Calu3 (cell line): ENCODE measurements around the gene MACROD2. TPM values are rescaled to one million over a fixed set of nuclear protein-coding genes. Genes with fewer than 3 reads are reported as not detected.

Experiments
- BruUV-seq: library from RNA; stranded (reverse); fragments of 400-500 nt; replicated peaks from 2 replicates; lab custom pipeline; 2021; lab: Mats Ljungman, UMichigan
- CTCF ChIA-PET: fragments of 300-600 bp; sonication (Branson Sonifier 250); formaldehyde crosslinking; loops from one replicate; lab custom pipeline; 2022; ENCODE audit warnings: antibody characterized with exemption; lab: Charles Lee
- DNase-seq: peaks from one replicate; pipeline ENCODE4 v3.0.0; 2022
- H3K27ac Mint-ChIP-seq: one replicate; pipeline ENCODE4 v1.8.0; 2022; ENCODE audit warnings: mixed read lengths; ENCODE audit not compliant: unreplicated experiment
- H3K27me3 Mint-ChIP-seq: one replicate; pipeline ENCODE4 v1.8.0; 2022; ENCODE audit warnings: mixed read lengths; ENCODE audit not compliant: unreplicated experiment
- H3K36me3 Mint-ChIP-seq: one replicate; pipeline ENCODE4 v1.8.0; 2022; ENCODE audit warnings: mild to moderate bottlenecking, moderate library complexity, mixed read lengths; ENCODE audit not compliant: insufficient read depth, unreplicated experiment
- H3K4me1 Mint-ChIP-seq: one replicate; pipeline ENCODE4 v1.8.0; 2022; ENCODE audit warnings: mild to moderate bottlenecking, low read depth, mixed read lengths; ENCODE audit not compliant: unreplicated experiment
- H3K4me3 Mint-ChIP-seq: one replicate; pipeline ENCODE4 v1.8.0; 2022; ENCODE audit warnings: mild to moderate bottlenecking, low read depth, moderate library complexity, mixed read lengths; ENCODE audit not compliant: unreplicated experiment
- H3K9me3 Mint-ChIP-seq: one replicate; pipeline ENCODE4 v1.8.0; 2022; ENCODE audit warnings: low read depth, mixed read lengths; ENCODE audit not compliant: unreplicated experiment
- CTCF ChIP-seq: fragments of 200-600 bp; IDR thresholded peaks from one replicate; pipeline ENCODE4 v1.8.0; 2022; ENCODE audit warnings: antibody characterized with exemption; ENCODE audit not compliant: unreplicated experiment
- intact Hi-C: fragments of 100-400 bp; cut with micrococcal nuclease; formaldehyde crosslinking; loops from one replicate; pipeline ENCODE4 v1.10.0; 2022; ENCODE audit not compliant: unreplicated experiment
- total RNA-seq: library from RNA; stranded (reverse); gene quantifications from 2 replicates; pipeline ENCODE4 v1.2.3, GENCODE V29; 2022

Gene MACROD2
- total RNA-seq, 1 experiment from 2014 or later, result 29.4 TPM

GRCh38 chr20:15451241-15451640, 1455.9 kb downstream of the MACROD2 start:
- CTCF ChIA-PET, result no interaction called here
- no peak overlapping the region for H3K4me3 Mint-ChIP-seq
- no TSS peak for BruUV-seq
- H3K9me3 Mint-ChIP-seq, result no peaks in the 10 kb centered on the region
- H3K4me1 Mint-ChIP-seq, result no peaks in the 10 kb centered on the region
- no peak overlapping the region for H3K27ac Mint-ChIP-seq
- intact Hi-C loops, result no loop called here
- no peaks in the 10 kb centered on the region for H3K36me3 Mint-ChIP-seq
- H3K27me3 Mint-ChIP-seq, result no peaks in the 10 kb centered on the region
- DNase-seq, result no peak
- TF ChIP-seq CTCF, result no peak

DNA sequence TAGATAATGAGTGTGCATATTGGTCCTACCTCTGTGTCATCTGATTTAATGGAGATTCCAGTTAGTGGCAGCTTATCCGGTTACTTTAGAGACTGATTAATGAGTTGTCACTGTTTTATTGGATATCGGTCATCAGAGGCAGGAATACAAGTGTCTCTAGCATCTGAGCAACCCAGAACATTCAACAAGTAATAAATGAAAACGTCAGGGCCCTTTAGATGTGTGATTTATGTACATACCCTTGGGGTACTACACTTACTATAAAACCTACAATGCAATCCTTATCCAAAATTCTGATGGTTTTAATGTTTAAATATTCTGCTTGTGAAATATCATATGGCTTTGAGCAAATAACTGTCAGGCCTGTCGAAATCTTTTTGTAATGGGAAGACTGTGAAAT, 1460.0 kb downstream of the MACROD2 start:
- no peaks in the 10 kb centered on the region for H3K36me3 Mint-ChIP-seq

DNA sequence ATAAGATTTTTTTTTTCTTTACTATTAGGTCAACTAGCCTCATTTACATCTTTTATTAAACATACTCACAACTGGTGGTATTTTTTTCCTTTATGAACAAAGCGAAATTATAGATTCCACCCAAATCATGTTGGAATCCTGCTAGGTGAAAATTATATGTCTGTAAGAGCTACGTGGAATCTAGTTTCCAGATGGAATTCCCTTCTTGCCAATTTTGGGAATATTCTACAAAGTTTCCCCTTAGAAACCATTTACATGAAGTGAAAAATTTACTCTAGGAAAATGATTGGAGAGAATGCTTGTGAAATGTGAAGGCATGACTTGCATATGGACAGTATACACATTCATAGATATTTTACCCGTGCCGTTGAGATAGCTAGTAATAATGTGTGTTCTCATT, 1466.6 kb downstream of the MACROD2 start:
- CTCF ChIA-PET, result no interaction called here
- Mint-ChIP-seq H3K27me3 (no peaks in the 10 kb centered on the region), H3K4me3 (no peak overlapping the region), H3K9me3 (no peaks in the 10 kb centered on the region), H3K4me1 (no peaks in the 10 kb centered on the region), H3K27ac (no peak overlapping the region), H3K36me3 (no peaks in the 10 kb centered on the region)
- TF ChIP-seq CTCF, result no peak
- intact Hi-C loops, result no loop called here
- no TSS peak for BruUV-seq
- DNase-seq, result no peak

More for the DNA sequence above, 1460.0 kb downstream of the MACROD2 start:
- Mint-ChIP-seq H3K4me1 (no peaks in the 10 kb centered on the region), H3K4me3 (no peak overlapping the region), H3K27me3 (no peaks in the 10 kb centered on the region), H3K9me3 (no peaks in the 10 kb centered on the region), H3K27ac (no peak overlapping the region)
- TF ChIP-seq CTCF, result no peak
- CTCF ChIA-PET, result no interaction called here
- intact Hi-C loops, result no loop called here
- no peak for DNase-seq
- BruUV-seq, result no TSS peak

GRCh38 chr20:15475483-15475882, 1480.2 kb downstream of the MACROD2 start:
- Mint-ChIP-seq H3K4me1 (no peaks in the 10 kb centered on the region), H3K36me3 (no peaks in the 10 kb centered on the region), H3K27me3 (no peaks in the 10 kb centered on the region), H3K4me3 (no peak overlapping the region), H3K9me3 (no peaks in the 10 kb centered on the region), H3K27ac (no peak overlapping the region)
- no TSS peak for BruUV-seq
- CTCF ChIA-PET, result no interaction called here
- DNase-seq, result peak; percentile 20
- intact Hi-C loops, result no loop called here
- no peak for TF ChIP-seq CTCF
